A549 (cell line): ENCODE measurements around the gene C16orf46. TPM values are rescaled to one million over a fixed set of nuclear protein-coding genes. Genes with fewer than 3 reads are reported as not detected.

ENCODE experiments used
- ATAC-seq, 2 experiments: fragments of 200-7000 bp in 1 of 2; fragments of >200 bp in 1 of 2; cut with Nextera tagmentation in 1 of 2; cut with Tn5 transposase in 1 of 2; 3 replicates each; pipeline versions ENCODE4 v1.8.0 to v1.9.1; 2018 to 2020; ENCODE audit warnings: mild to moderate bottlenecking in 1 of 2, moderate library complexity in 1 of 2
- CTCF ChIA-PET: fragments of 300-600 bp; sonication (Branson Sonifier 250); formaldehyde crosslinking; extraction: SDS; loops from one replicate; lab custom pipeline; 2021; ENCODE audit warnings: antibody characterized with exemption, inconsistent platforms; lab: Yijun Ruan, JAX
- POLR2A ChIA-PET: fragments of 350-600 bp; formaldehyde crosslinking; extraction: SDS; loops from one replicate; lab custom pipeline; 2021; ENCODE audit warnings: antibody characterized with exemption, inconsistent platforms; lab: Yijun Ruan, JAX
- DNase-seq, 2 experiments: peaks; one replicate each; pipeline versions ENCODE4 v3.0.0 to v3.0.0-alpha.2; 2011 to 2016; ENCODE audit warnings: low read depth in 1 of 2, low spot score in 1 of 2
- FAIRE-seq: peaks from 2 replicates; lab custom pipeline; 2011; peaks lifted over from hg19 to GRCh38; lab: Jason Lieb, UNC
- H3K27ac ChIP-seq, 2 experiments: fragments of >200 bp; sonication (Bioruptor Twin); formaldehyde crosslinking; 3 replicates each; pipeline ENCODE4 v1.5.1; 2016 to 2017
- H3K4me1 ChIP-seq: fragments of >200 bp; sonication (Bioruptor Twin); formaldehyde crosslinking; 3 replicates; pipeline ENCODE4 v1.6.1; 2016
- H3K4me2 ChIP-seq: fragments of >200 bp; sonication (Bioruptor Twin); formaldehyde crosslinking; 3 replicates; pipeline ENCODE4 v1.6.1; 2016
- H3K4me3 ChIP-seq: fragments of >200 bp; sonication (Bioruptor Twin); formaldehyde crosslinking; 3 replicates; pipeline ENCODE4 v1.5.1; 2016
- H3K9me3 ChIP-seq: fragments of >200 bp; sonication (Bioruptor Twin); formaldehyde crosslinking; 3 replicates; pipeline ENCODE4 v1.6.1; 2016
- CBX2 ChIP-seq: fragments of 200-600 bp; sonication (generic); IDR thresholded peaks from 2 replicates; pipeline ENCODE4 v1.6.1; 2016; ENCODE audit warnings: low read depth, mild to moderate bottlenecking, borderline replicate concordance
- CBX8 ChIP-seq: fragments of 200-600 bp; sonication (generic); IDR thresholded peaks from 2 replicates; pipeline ENCODE4 v1.6.1; 2016
- CHD2 ChIP-seq: fragments of 150-350 bp; IDR thresholded peaks from 2 replicates; pipeline ENCODE4 v1.6.1; 2014; ENCODE audit warnings: low read length; ENCODE audit not compliant: partially characterized antibody
- EHF ChIP-seq: fragments of 250-450 bp; sonication (Bioruptor Pico); IDR thresholded peaks from 2 replicates; pipeline ENCODE4 v1.5.0; 2020; ENCODE audit warnings: mild to moderate bottlenecking
- EHMT2 ChIP-seq: fragments of 200-600 bp; sonication (generic); IDR thresholded peaks from 2 replicates; pipeline ENCODE4 v1.6.1; 2016; ENCODE audit warnings: antibody characterized with exemption, low read depth, mild to moderate bottlenecking, moderate library complexity
- FOSL2 ChIP-seq, 2 experiments: fragments of 450-650 bp in 1 of 2; fragments of >200 bp in 1 of 2; sonication (Bioruptor Twin) in 1 of 2; formaldehyde crosslinking; IDR thresholded peaks; 2 replicates each; pipeline versions ENCODE4 v1.5.0 to v1.6.1; 2016 to 2020; ENCODE audit warnings: mild to moderate bottlenecking in 1 of 2, moderate library complexity in 1 of 2
- HDAC2 ChIP-seq: fragments of 200-600 bp; sonication (generic); IDR thresholded peaks from 2 replicates; pipeline ENCODE4 v1.6.1; 2016
- HEYL ChIP-seq: fragments of 250-450 bp; sonication (Bioruptor Pico); IDR thresholded peaks from 2 replicates; pipeline ENCODE4 v1.8.0; 2021; ENCODE audit warnings: mild to moderate bottlenecking, moderate library complexity
- HOXB5 ChIP-seq: fragments of 250-450 bp; sonication (Bioruptor Pico); IDR thresholded peaks from 2 replicates; pipeline ENCODE4 v1.5.0; 2020; ENCODE audit warnings: mild to moderate bottlenecking, moderate library complexity
- JUNB ChIP-seq: fragments of >200 bp; sonication (Bioruptor Twin); formaldehyde crosslinking; IDR thresholded peaks from 2 replicates; pipeline ENCODE4 v1.6.1; 2016
- MYC ChIP-seq: IDR thresholded peaks from 2 replicates; pipeline ENCODE4 v1.6.1; 2012; ENCODE audit warnings: mild to moderate bottlenecking, inconsistent platforms, low read length, improper control_type of control experiment, borderline replicate concordance
- NFE2L2 ChIP-seq: fragments of 150-350 bp; conservative IDR thresholded peaks from 2 replicates; pipeline ENCODE4 v1.6.1; 2014; ENCODE audit warnings: low read length
- PHF8 ChIP-seq: fragments of 200-600 bp; sonication (generic); IDR thresholded peaks from 2 replicates; pipeline ENCODE4 v1.6.1; 2016; ENCODE audit warnings: low read depth, mild to moderate bottlenecking, antibody characterized with exemption, moderate library complexity, borderline replicate concordance
- RCOR1 ChIP-seq: fragments of 150-350 bp; IDR thresholded peaks from 2 replicates; pipeline ENCODE4 v1.6.1; 2014; ENCODE audit warnings: antibody characterized with exemption, low read length, low read depth
- RNF2 ChIP-seq: fragments of 200-600 bp; sonication (generic); IDR thresholded peaks from 2 replicates; pipeline ENCODE4 v1.6.1; 2016; ENCODE audit warnings: low read depth, mild to moderate bottlenecking, antibody characterized with exemption, moderate library complexity, borderline replicate concordance
- SMC3 ChIP-seq: fragments of >200 bp; sonication (Bioruptor Twin); formaldehyde crosslinking; IDR thresholded peaks from 3 replicates; pipeline ENCODE4 v1.6.1; 2018; ENCODE audit warnings: inconsistent platforms
- TFCP2L1 ChIP-seq: fragments of 250-450 bp; sonication (Bioruptor Pico); IDR thresholded peaks from 2 replicates; pipeline ENCODE4 v1.5.0; 2021; ENCODE audit warnings: mild to moderate bottlenecking
- ZFP36 ChIP-seq: fragments of 450-650 bp; IDR thresholded peaks from 2 replicates; pipeline ENCODE4 v1.6.1; 2014; ENCODE audit warnings: borderline replicate concordance; ENCODE audit not compliant: partially characterized antibody
- ZNF302 ChIP-seq: fragments of 250-450 bp; sonication (Bioruptor Pico); IDR thresholded peaks from 2 replicates; pipeline ENCODE4 v1.9.0; 2021; ENCODE audit warnings: inconsistent platforms, mild to moderate bottlenecking, moderate library complexity
- ZSCAN20 ChIP-seq: fragments of 250-450 bp; sonication (Bioruptor Pico); IDR thresholded peaks from 2 replicates; pipeline ENCODE4 v1.8.0; 2022; ENCODE audit warnings: mild to moderate bottlenecking, moderate library complexity
- WGBS: methylation state at CpG from one replicate; pipeline ENCODE4 v1.1.6; 2017; ENCODE audit errors: missing lambda C conversion rate; 5-methylcytosine and 5-hydroxymethylcytosine counted together
- polyA plus RNA-seq, 4 experiments: library from polyadenylated mRNA; depleted of rRNA in 3 of 4; stranded (reverse); fragments of >200 nt; fragmentation: RNase III in 1 of 4; extraction: RNeasy Plus Mini Kit Qiagen cat#74134 plus additional on column Dnase treatment in 1 of 4; gene quantifications; 2 replicates in 3 of 4; 3 replicates in 1 of 4; pipeline ENCODE4 v1.2.3, GENCODE V29; 2011 to 2017
- TF ChIP-seq, protein P1 (sequence below): fragments of 150-350 bp; IDR thresholded peaks from 2 replicates; pipeline ENCODE4 v1.6.1; 2014; ENCODE audit warnings: low read depth, mild to moderate bottlenecking, low read length
- TF ChIP-seq, protein P2 (sequence below): IDR thresholded peaks from 2 replicates; pipeline ENCODE4 v1.6.1; 2012; ENCODE audit warnings: low read depth, borderline replicate concordance
- TF ChIP-seq, protein P3 (sequence below): fragments of >200 bp; sonication (Bioruptor Twin); formaldehyde crosslinking; IDR thresholded peaks from 3 replicates; pipeline ENCODE4 v1.5.1; 2016
- TF ChIP-seq, protein P4 (sequence below): fragments of >200 bp; sonication (Bioruptor Twin); formaldehyde crosslinking; IDR thresholded peaks from 2 replicates; pipeline ENCODE4 v1.6.1; 2016
- TF ChIP-seq, protein P5 (sequence below): IDR thresholded peaks from 2 replicates; pipeline ENCODE4 v1.6.1; 2012

Gene C16orf46
- polyA plus RNA-seq, 2 of the 4 experiments (the other 2 are of a cell fraction), result 0.37 to 1.4 TPM

DNA sequence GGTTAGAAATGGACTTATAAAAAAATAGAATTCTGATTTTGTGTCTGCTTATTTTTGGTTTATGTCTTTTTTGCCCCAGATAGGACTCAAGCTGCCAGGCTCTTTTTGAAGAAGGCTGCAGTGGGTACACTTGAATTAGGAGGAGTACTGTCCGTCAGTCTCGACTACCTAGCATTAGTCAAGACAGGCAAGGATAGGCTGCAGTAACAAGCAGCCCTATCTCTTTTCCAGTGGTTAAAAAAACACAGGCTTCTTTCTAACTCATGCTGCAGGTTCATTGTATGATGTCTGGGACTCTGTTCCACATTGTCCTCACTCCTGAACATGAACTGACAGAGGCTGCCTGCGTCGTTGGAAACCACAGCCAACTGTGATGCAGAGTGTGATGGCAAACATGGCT lies 8.0 kb downstream of the C16orf46 start:
- 89% methylated on average over 4 of the region's 4 CpGs for WGBS
- no peak for FAIRE-seq
- CTCF ChIA-PET, result interaction anchor here (1.0 kb wide), 1 partner anchor 33 kb away, joined by 3 read pairs; the partner anchor contains the start of gene ATMIN

DNA sequence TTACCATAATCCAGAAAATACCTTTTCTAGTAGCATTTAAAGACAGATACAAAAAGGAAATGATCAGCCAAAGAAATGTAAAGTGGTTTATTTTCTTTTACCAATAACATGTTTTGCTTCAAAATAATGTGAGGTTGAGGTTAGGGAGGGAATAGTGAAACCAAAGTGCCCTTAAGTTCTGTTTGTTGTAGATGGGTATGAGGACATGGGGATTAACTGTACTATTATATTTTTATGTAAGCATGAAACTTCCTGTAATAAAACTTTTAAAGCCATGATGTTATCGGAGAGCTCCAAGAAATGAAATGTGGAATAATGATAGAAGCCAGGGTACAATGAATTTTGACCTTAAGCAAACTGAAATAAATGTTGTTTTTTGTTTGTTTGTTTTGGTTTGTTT lies 9.9 kb downstream of the C16orf46 start:
- no peak for ATAC-seq
- CTCF ChIA-PET, result interaction anchor here (0.7 to 2.0 kb wide), 3 partner anchors 10 to 31 kb away, joined by 3 to 4 read pairs (median 3); partner anchors contain the start of genes ATMIN and C16orf46
- DNase-seq, result no peak
- FAIRE-seq, result no peak
- POLR2A ChIA-PET, result no interaction called here
- 94% methylated on average over 1 of the region's 1 CpG for WGBS
- Histone ChIP-seq H3K4me2 (no peak overlapping the region), H3K4me1 (no peaks in the 10 kb centered on the region), H3K27ac (no peak overlapping the region), H3K4me3 (no peak overlapping the region), H3K9me3 (no peaks in the 10 kb centered on the region)
- TF ChIP-seq CHD2, result no peak
- TF ChIP-seq EHF (CRISPR knock-in tag), result no peak
- TF ChIP-seq CBX8, result no peak
- no peak for TF ChIP-seq JUNB
- no peak for TF ChIP-seq ZSCAN20

More for the DNA sequence above, 8.0 kb downstream of the C16orf46 start:
- Histone ChIP-seq H3K4me3 (no peak overlapping the region), H3K9me3 (no peaks in the 10 kb centered on the region), H3K4me1 (no peaks in the 10 kb centered on the region), H3K4me2 (no peak overlapping the region), H3K27ac (no peak overlapping the region)
- DNase-seq, result no peak
- no peak for ATAC-seq
- POLR2A ChIA-PET, result no interaction called here
- no peak for TF ChIP-seq PHF8
- TF ChIP-seq FOSL2 (IDR thresholded peaks at IDR 0.05), result no peak
- TF ChIP-seq FOSL2 (CRISPR knock-in tag; IDR thresholded peaks at IDR 0.05), result no peak
- TF ChIP-seq MYC, result no peak
- no peak for TF ChIP-seq HDAC2
- TF ChIP-seq RNF2, result no peak
- TF ChIP-seq CHD2, result no peak
- no peak for TF ChIP-seq TFCP2L1 (CRISPR knock-in tag)
- no peak for TF ChIP-seq HOXB5 (CRISPR knock-in tag)
- TF ChIP-seq EHMT2, result no peak
- TF ChIP-seq EHF (CRISPR knock-in tag), result no peak

DNA sequence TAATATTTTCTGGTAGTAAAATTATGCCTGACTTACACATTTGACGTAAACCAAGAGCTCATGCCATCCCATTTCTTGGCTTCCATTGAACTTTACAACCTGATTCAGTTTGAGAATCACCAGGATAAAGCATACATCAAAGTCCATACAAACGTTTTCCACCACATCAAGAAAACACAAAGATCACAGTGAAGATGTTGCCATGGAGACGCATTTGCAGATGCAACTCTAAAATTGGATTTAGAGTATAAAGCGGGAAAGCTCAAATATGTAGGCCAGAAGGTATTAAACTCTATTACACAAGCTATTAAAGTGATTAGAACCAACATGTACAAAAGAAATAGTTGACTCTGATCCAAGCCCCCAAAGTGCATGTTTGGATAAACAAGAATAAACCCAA lies 10.4 kb downstream of the C16orf46 start:
- DNase-seq, result no peak
- POLR2A ChIA-PET, result interaction anchor here (1.0 kb wide), 1 partner anchor 10 kb away, joined by 3 read pairs; the partner anchor contains the start of gene C16orf46
- Histone ChIP-seq H3K4me3 (no peak overlapping the region), H3K4me2 (no peak overlapping the region), H3K27ac (no peak overlapping the region), H3K9me3 (no peaks in the 10 kb centered on the region), H3K4me1 (no peaks in the 10 kb centered on the region)
- no peak for ATAC-seq
- 67% methylated on average over 4 of the region's 4 CpGs for WGBS
- no peak for FAIRE-seq
- TF ChIP-seq HEYL (CRISPR knock-in tag) (no peak), ZNF302 (no peak), ZSCAN20 (no peak), CBX2 (no peak), HOXB5 (CRISPR knock-in tag) (no peak), CBX8 (no peak), RCOR1 (no peak), SMC3 (no peak), NFE2L2 (no peak), ZFP36 (no peak)
- TF ChIP-seq, protein P1, sequence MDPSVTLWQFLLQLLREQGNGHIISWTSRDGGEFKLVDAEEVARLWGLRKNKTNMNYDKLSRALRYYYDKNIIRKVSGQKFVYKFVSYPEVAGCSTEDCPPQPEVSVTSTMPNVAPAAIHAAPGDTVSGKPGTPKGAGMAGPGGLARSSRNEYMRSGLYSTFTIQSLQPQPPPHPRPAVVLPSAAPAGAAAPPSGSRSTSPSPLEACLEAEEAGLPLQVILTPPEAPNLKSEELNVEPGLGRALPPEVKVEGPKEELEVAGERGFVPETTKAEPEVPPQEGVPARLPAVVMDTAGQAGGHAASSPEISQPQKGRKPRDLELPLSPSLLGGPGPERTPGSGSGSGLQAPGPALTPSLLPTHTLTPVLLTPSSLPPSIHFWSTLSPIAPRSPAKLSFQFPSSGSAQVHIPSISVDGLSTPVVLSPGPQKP, result no peak
- TF ChIP-seq, protein P2, sequence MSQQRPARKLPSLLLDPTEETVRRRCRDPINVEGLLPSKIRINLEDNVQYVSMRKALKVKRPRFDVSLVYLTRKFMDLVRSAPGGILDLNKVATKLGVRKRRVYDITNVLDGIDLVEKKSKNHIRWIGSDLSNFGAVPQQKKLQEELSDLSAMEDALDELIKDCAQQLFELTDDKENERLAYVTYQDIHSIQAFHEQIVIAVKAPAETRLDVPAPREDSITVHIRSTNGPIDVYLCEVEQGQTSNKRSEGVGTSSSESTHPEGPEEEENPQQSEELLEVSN, result no peak
- TF ChIP-seq, protein P3, sequence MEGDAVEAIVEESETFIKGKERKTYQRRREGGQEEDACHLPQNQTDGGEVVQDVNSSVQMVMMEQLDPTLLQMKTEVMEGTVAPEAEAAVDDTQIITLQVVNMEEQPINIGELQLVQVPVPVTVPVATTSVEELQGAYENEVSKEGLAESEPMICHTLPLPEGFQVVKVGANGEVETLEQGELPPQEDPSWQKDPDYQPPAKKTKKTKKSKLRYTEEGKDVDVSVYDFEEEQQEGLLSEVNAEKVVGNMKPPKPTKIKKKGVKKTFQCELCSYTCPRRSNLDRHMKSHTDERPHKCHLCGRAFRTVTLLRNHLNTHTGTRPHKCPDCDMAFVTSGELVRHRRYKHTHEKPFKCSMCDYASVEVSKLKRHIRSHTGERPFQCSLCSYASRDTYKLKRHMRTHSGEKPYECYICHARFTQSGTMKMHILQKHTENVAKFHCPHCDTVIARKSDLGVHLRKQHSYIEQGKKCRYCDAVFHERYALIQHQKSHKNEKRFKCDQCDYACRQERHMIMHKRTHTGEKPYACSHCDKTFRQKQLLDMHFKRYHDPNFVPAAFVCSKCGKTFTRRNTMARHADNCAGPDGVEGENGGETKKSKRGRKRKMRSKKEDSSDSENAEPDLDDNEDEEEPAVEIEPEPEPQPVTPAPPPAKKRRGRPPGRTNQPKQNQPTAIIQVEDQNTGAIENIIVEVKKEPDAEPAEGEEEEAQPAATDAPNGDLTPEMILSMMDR, result no peak
- TF ChIP-seq, protein P4, sequence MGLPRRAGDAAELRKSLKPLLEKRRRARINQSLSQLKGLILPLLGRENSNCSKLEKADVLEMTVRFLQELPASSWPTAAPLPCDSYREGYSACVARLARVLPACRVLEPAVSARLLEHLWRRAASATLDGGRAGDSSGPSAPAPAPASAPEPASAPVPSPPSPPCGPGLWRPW, result no peak
- TF ChIP-seq, protein P5, sequence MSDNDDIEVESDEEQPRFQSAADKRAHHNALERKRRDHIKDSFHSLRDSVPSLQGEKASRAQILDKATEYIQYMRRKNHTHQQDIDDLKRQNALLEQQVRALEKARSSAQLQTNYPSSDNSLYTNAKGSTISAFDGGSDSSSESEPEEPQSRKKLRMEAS, result no peak
- TF ChIP-seq, all 56 proteins: peak for 0
- CTCF ChIA-PET, result interaction anchor here (0.7 to 2.0 kb wide), 3 partner anchors 10 to 31 kb away, joined by 3 to 4 read pairs (median 3); partner anchors contain the start of genes ATMIN and C16orf46
